ENCODE results near the gene PUDP. TPM values are rescaled to one million over a fixed set of nuclear protein-coding genes. Genes with fewer than 3 reads are reported as not detected.

The PUDP gene
- total and polyA plus RNA-seq, 4 donors = 5.3 to 9.4 (median 6.8) TPM

- Histone ChIP-seq H3K36me3 (ENCODE audit: control insufficient read depth in 4 of 4, insufficient read depth in 3 of 4, low read depth in 1 of 4, low read length in 3 of 4) (no peaks in the 10 kb centered on the region), H3K27ac (ENCODE audit: low read depth in 1 of 2, low read length in 2 of 2) (no peak overlapping the region), H3K4me3 (ENCODE audit: low read depth in 1 of 3, low read length in 3 of 3) (no peak overlapping the region), H3K4me1 (ENCODE audit: control insufficient read depth in 4 of 4, insufficient read depth in 4 of 4, low read length in 3 of 4) (no peaks in the 10 kb centered on the region), H3K27me3 (ENCODE audit: control insufficient read depth in 4 of 4, insufficient read depth in 4 of 4, low read length in 3 of 4) (no peaks in the 10 kb centered on the region), H3K9ac (ENCODE audit: low read depth in 1 of 2, low read length in 2 of 2) (no peak overlapping the region), H3K9me3 (ENCODE audit: control insufficient read depth in 4 of 4, low read length in 3 of 4) (no peaks in the 10 kb centered on the region)
- WGBS = 96% methylated on average over 3 of the region's 3 CpGs
- TF ChIP-seq YY1 (IDR thresholded peaks at IDR 0.05) (no peak), RAD21 (IDR thresholded peaks at IDR 0.05) (no peak), CTCF (IDR thresholded peaks at IDR 0.05; ENCODE audit: low read depth, low read length, missing input control) (no peak), HNF4A (conservative IDR thresholded peaks at IDR 0.05) (no peak), NR2F2 (IDR thresholded peaks at IDR 0.05) (no peak), REST (IDR thresholded peaks at IDR 0.05) (no peak), EGR1 (IDR thresholded peaks at IDR 0.05; ENCODE audit: low read depth in 2 of 2) (no peak), GABPA (IDR thresholded peaks at IDR 0.05 in 1 of 2, conservative IDR thresholded peaks at IDR 0.05 in 1 of 2) (no peak), ATF3 (IDR thresholded peaks at IDR 0.05) (no peak), MAX (IDR thresholded peaks at IDR 0.05) (no peak), ZBTB33 (IDR thresholded peaks at IDR 0.05) (no peak), SP1 (IDR thresholded peaks at IDR 0.05) (no peak), HNF4G (IDR thresholded peaks at IDR 0.05) (no peak)
- no peak for DNase-seq (ENCODE audit: low spot score)
Measured at GRCh38 chrX:7156879-7157278, 8.9 kb upstream of the PUDP start.

GRCh38 chrX:7155163-7155562 is 7.2 kb upstream of the PUDP start:
- Histone ChIP-seq H3K9me3 (ENCODE audit: control insufficient read depth in 4 of 4, low read length in 3 of 4) (no peaks in the 10 kb centered on the region), H3K27me3 (ENCODE audit: control insufficient read depth in 4 of 4, insufficient read depth in 4 of 4, low read length in 3 of 4) (no peaks in the 10 kb centered on the region), H3K4me1 (ENCODE audit: control insufficient read depth in 4 of 4, insufficient read depth in 4 of 4, low read length in 3 of 4) (no peaks in the 10 kb centered on the region), H3K27ac (ENCODE audit: low read depth in 1 of 2, low read length in 2 of 2) (no peak overlapping the region), H3K9ac (ENCODE audit: low read depth in 1 of 2, low read length in 2 of 2) (no peak overlapping the region), H3K36me3 (ENCODE audit: control insufficient read depth in 4 of 4, insufficient read depth in 3 of 4, low read depth in 1 of 4, low read length in 3 of 4) (no peaks in the 10 kb centered on the region), H3K4me3 (ENCODE audit: low read depth in 1 of 3, low read length in 3 of 3) (no peak overlapping the region)
- TF ChIP-seq GABPA (IDR thresholded peaks at IDR 0.05 in 1 of 2, conservative IDR thresholded peaks at IDR 0.05 in 1 of 2) = no peak
- TF ChIP-seq MAX (IDR thresholded peaks at IDR 0.05) = no peak
- TF ChIP-seq RAD21 (IDR thresholded peaks at IDR 0.05) = no peak
- 98% methylated on average over 1 of the region's 1 CpG for WGBS
- no peak for DNase-seq (ENCODE audit: low spot score)

Data from liver (tissue), 9 donors.